Measurements from ENCODE around the gene FGF22.

FGF22 gene

GRCh38 chr19:681029-682019 lies 41.6 kb downstream of the FGF22 start:
- no peak for DNase-seq

- no peak for DNase-seq
Observed at GRCh38 chr19:682678-683320, 43.1 kb downstream of the FGF22 start.

- no peak for DNase-seq
Observed at GRCh38 chr19:685454-685931, 45.8 kb downstream of the FGF22 start.

- DNase-seq = no peak
Observed at GRCh38 chr19:686589-687297, 47.1 kb downstream of the FGF22 start.

- no peak for DNase-seq
Observed at GRCh38 chr19:687569-688166, 48.0 kb downstream of the FGF22 start.

GRCh38 chr19:688214-688613 lies 48.5 kb downstream of the FGF22 start:
- DNase-seq = no peak

- no peak for DNase-seq
Observed at GRCh38 chr19:688992-689391, 49.3 kb downstream of the FGF22 start.

- DNase-seq = no peak
Observed at GRCh38 chr19:690203-690602, 50.5 kb downstream of the FGF22 start.

Measured in NCI-H2107 (cell line).